H1 (cell line): ENCODE data around the gene RAB4B.

ENCODE experiments used
- BACH1 ChIP-seq: IDR thresholded peaks from 2 replicates; pipeline ENCODE4 v1.6.1; 2012; ENCODE audit warnings: low read length, improper control_type of control experiment
- BRCA1 ChIP-seq: IDR thresholded peaks from 2 replicates; pipeline ENCODE4 v1.6.1; 2012; ENCODE audit warnings: low read depth, low read length, improper control_type of control experiment
- CHD7 ChIP-seq: fragments of 300-600 bp; sonication (generic); IDR thresholded peaks from 2 replicates; pipeline ENCODE4 v1.7.1; 2012; ENCODE audit warnings: low read length, moderate library complexity, mild to moderate bottlenecking, inconsistent platforms; ENCODE audit not compliant: insufficient replicate concordance
- CREB1 ChIP-seq: IDR thresholded peaks from 2 replicates; pipeline ENCODE4 v1.6.1; 2012; ENCODE audit warnings: inconsistent platforms
- EZH2 ChIP-seq: fragments of 200-600 bp; sonication (generic); IDR thresholded peaks from 2 replicates; pipeline ENCODE4 v1.7.1; 2012; ENCODE audit warnings: low read depth, mild to moderate bottlenecking, moderate library complexity, low read length, inconsistent platforms; ENCODE audit not compliant: severe bottlenecking
- GABPA ChIP-seq: IDR thresholded peaks from 2 replicates; pipeline ENCODE4 v1.6.1; 2011; ENCODE audit warnings: mild to moderate bottlenecking, low read length, moderate library complexity, borderline replicate concordance; ENCODE audit not compliant: insufficient read depth
- PHF8 ChIP-seq: fragments of 200-600 bp; sonication (generic); conservative IDR thresholded peaks from 2 replicates; pipeline ENCODE4 v1.7.1; 2012; ENCODE audit warnings: low read depth, mild to moderate bottlenecking, inconsistent platforms, low read length, moderate library complexity
- POLR2A ChIP-seq, 2 experiments: IDR thresholded peaks; 1 replicate in 1 of 2; 2 replicates in 1 of 2; pipeline ENCODE4 v1.6.1; 2011; ENCODE audit warnings: low read depth in 2 of 2, low read length in 2 of 2, mild to moderate bottlenecking in 2 of 2; ENCODE audit errors: control extremely low read depth in 1 of 2
- POLR2AphosphoS5 ChIP-seq: IDR thresholded peaks from 2 replicates; pipeline ENCODE4 v1.6.1; 2011; ENCODE audit warnings: low read depth, low read length
- RAD21 ChIP-seq, 2 experiments: IDR thresholded peaks in 1 of 2; conservative IDR thresholded peaks in 1 of 2; 2 replicates each; pipeline ENCODE4 v1.6.1; 2011; ENCODE audit warnings: low read depth in 2 of 2, low read length in 2 of 2, improper control_type of control experiment in 1 of 2, inconsistent platforms in 1 of 2, mild to moderate bottlenecking in 1 of 2, moderate library complexity in 1 of 2
- TF ChIP-seq, protein P1 (sequence below), 3 experiments: IDR thresholded peaks; 1 replicate in 2 of 3; 2 replicates in 1 of 3; pipeline versions ENCODE4 v1.5.1 to v1.6.1; 2011; ENCODE audit warnings: low read length in 3 of 3, mild to moderate bottlenecking in 3 of 3, inconsistent platforms in 2 of 3, low read depth in 1 of 3, moderate library complexity in 1 of 3; ENCODE audit not compliant: insufficient read depth in 1 of 3; ENCODE audit errors: control extremely low read depth in 1 of 3
- TF ChIP-seq, protein P2 (sequence below): IDR thresholded peaks from 2 replicates; pipeline ENCODE4 v1.6.1; 2012; ENCODE audit warnings: low read length, inconsistent platforms
- TF ChIP-seq, protein P3 (sequence below): IDR thresholded peaks from 2 replicates; pipeline ENCODE4 v1.6.1; 2012; ENCODE audit warnings: inconsistent platforms

GRCh38 chr19:40743926-40744325 lies 34.1 kb upstream of the RAB4B start:
- TF ChIP-seq BRCA1 (no peak), BACH1 (no peak), CHD7 (no peak), POLR2A (IDR thresholded peaks at IDR 0.05; ENCODE audit: control extremely low read depth in 1 of 2, low read depth in 2 of 2, low read length in 2 of 2) (no peak), EZH2 (no peak), PHF8 (no peak), CREB1 (no peak), RAD21 (IDR thresholded peaks at IDR 0.05 in 1 of 2, conservative IDR thresholded peaks at IDR 0.05 in 1 of 2; ENCODE audit: low read depth in 2 of 2, low read length in 2 of 2) (no peak), GABPA (no peak), POLR2AphosphoS5 (no peak)
- TF ChIP-seq, protein P1, sequence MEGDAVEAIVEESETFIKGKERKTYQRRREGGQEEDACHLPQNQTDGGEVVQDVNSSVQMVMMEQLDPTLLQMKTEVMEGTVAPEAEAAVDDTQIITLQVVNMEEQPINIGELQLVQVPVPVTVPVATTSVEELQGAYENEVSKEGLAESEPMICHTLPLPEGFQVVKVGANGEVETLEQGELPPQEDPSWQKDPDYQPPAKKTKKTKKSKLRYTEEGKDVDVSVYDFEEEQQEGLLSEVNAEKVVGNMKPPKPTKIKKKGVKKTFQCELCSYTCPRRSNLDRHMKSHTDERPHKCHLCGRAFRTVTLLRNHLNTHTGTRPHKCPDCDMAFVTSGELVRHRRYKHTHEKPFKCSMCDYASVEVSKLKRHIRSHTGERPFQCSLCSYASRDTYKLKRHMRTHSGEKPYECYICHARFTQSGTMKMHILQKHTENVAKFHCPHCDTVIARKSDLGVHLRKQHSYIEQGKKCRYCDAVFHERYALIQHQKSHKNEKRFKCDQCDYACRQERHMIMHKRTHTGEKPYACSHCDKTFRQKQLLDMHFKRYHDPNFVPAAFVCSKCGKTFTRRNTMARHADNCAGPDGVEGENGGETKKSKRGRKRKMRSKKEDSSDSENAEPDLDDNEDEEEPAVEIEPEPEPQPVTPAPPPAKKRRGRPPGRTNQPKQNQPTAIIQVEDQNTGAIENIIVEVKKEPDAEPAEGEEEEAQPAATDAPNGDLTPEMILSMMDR (IDR thresholded peaks at IDR 0.05; ENCODE audit: control extremely low read depth in 1 of 3, insufficient read depth in 1 of 3, low read depth in 1 of 3, low read length in 3 of 3): no peak
- TF ChIP-seq, protein P2, sequence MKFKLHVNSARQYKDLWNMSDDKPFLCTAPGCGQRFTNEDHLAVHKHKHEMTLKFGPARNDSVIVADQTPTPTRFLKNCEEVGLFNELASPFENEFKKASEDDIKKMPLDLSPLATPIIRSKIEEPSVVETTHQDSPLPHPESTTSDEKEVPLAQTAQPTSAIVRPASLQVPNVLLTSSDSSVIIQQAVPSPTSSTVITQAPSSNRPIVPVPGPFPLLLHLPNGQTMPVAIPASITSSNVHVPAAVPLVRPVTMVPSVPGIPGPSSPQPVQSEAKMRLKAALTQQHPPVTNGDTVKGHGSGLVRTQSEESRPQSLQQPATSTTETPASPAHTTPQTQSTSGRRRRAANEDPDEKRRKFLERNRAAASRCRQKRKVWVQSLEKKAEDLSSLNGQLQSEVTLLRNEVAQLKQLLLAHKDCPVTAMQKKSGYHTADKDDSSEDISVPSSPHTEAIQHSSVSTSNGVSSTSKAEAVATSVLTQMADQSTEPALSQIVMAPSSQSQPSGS: no peak
- TF ChIP-seq, protein P3, sequence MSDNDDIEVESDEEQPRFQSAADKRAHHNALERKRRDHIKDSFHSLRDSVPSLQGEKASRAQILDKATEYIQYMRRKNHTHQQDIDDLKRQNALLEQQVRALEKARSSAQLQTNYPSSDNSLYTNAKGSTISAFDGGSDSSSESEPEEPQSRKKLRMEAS: no peak
